Natural killer cell (primary cell): ENCODE measurements around the gene GPR55. TPM values are rescaled to one million over a fixed set of nuclear protein-coding genes. Genes with fewer than 3 reads are reported as not detected.
"Not testable (repeated sequence)": the region's sequence is repeated elsewhere in the genome, so short reads cannot be mapped to it uniquely, and the experiment has no call there.

ENCODE experiments used
- ATAC-seq, 3 donors: fragments of 150-1000 bp in 2 of 3; fragments of 200-7000 bp in 1 of 3; cut with Tn5 transposase; 1 replicate in 1 of 3; 2 replicates in 2 of 3; pipeline ENCODE4 v1.10.0; 2021; ENCODE audit warnings: mild to moderate bottlenecking in 2 of 3, moderate library complexity in 2 of 3
- DNase-seq, 2 donors: peaks; one replicate each; pipeline versions ENCODE4 v3.0.0 to v3.0.0-alpha.2; 2013 to 2021; ENCODE audit warnings: mixed read lengths in 1 of 2
- H3K27ac ChIP-seq: one replicate; pipeline ENCODE4 v1.5.1; 2013; ENCODE audit warnings: mild to moderate bottlenecking, low read length
- H3K27me3 ChIP-seq: one replicate; pipeline ENCODE4 v1.6.1; 2013; ENCODE audit warnings: low read length; ENCODE audit not compliant: control insufficient read depth, insufficient read depth
- H3K36me3 ChIP-seq: one replicate; pipeline ENCODE4 v1.6.1; 2013; ENCODE audit warnings: low read length; ENCODE audit not compliant: control insufficient read depth, insufficient read depth
- H3K4me1 ChIP-seq: one replicate; pipeline ENCODE4 v1.6.1; 2013; ENCODE audit warnings: low read length; ENCODE audit not compliant: control insufficient read depth, insufficient read depth
- H3K4me3 ChIP-seq: one replicate; pipeline ENCODE4 v1.5.1; 2013; ENCODE audit warnings: low read length
- H3K9me3 ChIP-seq: one replicate; pipeline ENCODE4 v1.6.1; 2013; ENCODE audit warnings: low read length; ENCODE audit not compliant: control insufficient read depth, insufficient read depth
- H3K27ac Mint-ChIP-seq, 2 donors: one replicate each; pipeline ENCODE4 v1.8.0; 2022; ENCODE audit warnings: mild to moderate bottlenecking in 2 of 2, mixed read lengths in 2 of 2, moderate library complexity in 1 of 2
- H3K27me3 Mint-ChIP-seq, 2 donors: one replicate each; pipeline ENCODE4 v1.8.0; 2022; ENCODE audit warnings: low read depth in 2 of 2, mixed read lengths in 2 of 2
- H3K36me3 Mint-ChIP-seq: one replicate; pipeline ENCODE4 v1.8.0; 2022; ENCODE audit warnings: mixed read lengths
- H3K4me1 Mint-ChIP-seq, 2 donors: one replicate each; pipeline ENCODE4 v1.8.0; 2022; ENCODE audit warnings: mixed read lengths in 2 of 2
- H3K4me3 Mint-ChIP-seq: one replicate; pipeline ENCODE4 v1.8.0; 2022; ENCODE audit warnings: mild to moderate bottlenecking, moderate library complexity, mixed read lengths
- H3K9me3 Mint-ChIP-seq, 2 donors: one replicate each; pipeline ENCODE4 v1.8.0; 2022; ENCODE audit warnings: mixed read lengths in 2 of 2
- WGBS: methylation state at CpG from one replicate; pipeline ENCODE4 v1.1.7; 2013; ENCODE audit warnings: missing lambda C conversion rate; ENCODE audit not compliant: insufficient coverage; 5-methylcytosine and 5-hydroxymethylcytosine counted together
- intact Hi-C: fragments of 100-400 bp; cut with micrococcal nuclease; formaldehyde crosslinking; loops from one replicate; pipeline ENCODE4 v1.14.2; 2022
- total RNA-seq, 4 donors: library from RNA; stranded (reverse); fragments of 120-200 nt in 1 of 4; gene quantifications; one replicate each; pipeline versions ENCODE4 v1.2.3 to v1.2.4, GENCODE V29; 2013 to 2022
- TF ChIP-seq, protein P1 (sequence below): fragments of 200-600 bp; IDR thresholded peaks from one replicate; pipeline ENCODE4 v1.8.0; 2022; ENCODE audit warnings: antibody characterized with exemption

The GPR55 gene
- total RNA-seq, 3 donors from 2014 or later (not counting 1 experiment from before 2014, with no cell fraction given) = 0.09 to 1.1 (median 0.40) TPM

- Histone ChIP-seq H3K36me3 (no peaks in the 10 kb centered on the region), H3K4me1 (peaks cover 20% of the 10 kb centered on the region), H3K27me3 (no peaks in the 10 kb centered on the region), H3K27ac (no peak overlapping the region), H3K4me3 (no peak overlapping the region), H3K9me3 (peaks cover 19% of the 10 kb centered on the region)
- no peak overlapping the region for H3K27ac Mint-ChIP-seq
- no peaks in the 10 kb centered on the region for H3K36me3 Mint-ChIP-seq
- DNase-seq (no peak), ATAC-seq (no peak)
- H3K4me3 Mint-ChIP-seq = no peak overlapping the region
- TF ChIP-seq, protein P1, sequence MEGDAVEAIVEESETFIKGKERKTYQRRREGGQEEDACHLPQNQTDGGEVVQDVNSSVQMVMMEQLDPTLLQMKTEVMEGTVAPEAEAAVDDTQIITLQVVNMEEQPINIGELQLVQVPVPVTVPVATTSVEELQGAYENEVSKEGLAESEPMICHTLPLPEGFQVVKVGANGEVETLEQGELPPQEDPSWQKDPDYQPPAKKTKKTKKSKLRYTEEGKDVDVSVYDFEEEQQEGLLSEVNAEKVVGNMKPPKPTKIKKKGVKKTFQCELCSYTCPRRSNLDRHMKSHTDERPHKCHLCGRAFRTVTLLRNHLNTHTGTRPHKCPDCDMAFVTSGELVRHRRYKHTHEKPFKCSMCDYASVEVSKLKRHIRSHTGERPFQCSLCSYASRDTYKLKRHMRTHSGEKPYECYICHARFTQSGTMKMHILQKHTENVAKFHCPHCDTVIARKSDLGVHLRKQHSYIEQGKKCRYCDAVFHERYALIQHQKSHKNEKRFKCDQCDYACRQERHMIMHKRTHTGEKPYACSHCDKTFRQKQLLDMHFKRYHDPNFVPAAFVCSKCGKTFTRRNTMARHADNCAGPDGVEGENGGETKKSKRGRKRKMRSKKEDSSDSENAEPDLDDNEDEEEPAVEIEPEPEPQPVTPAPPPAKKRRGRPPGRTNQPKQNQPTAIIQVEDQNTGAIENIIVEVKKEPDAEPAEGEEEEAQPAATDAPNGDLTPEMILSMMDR = no peak
- WGBS = 94% methylated on average over 12 of the region's 12 CpGs
- peaks cover 4 to 5% of the 10 kb centered on the region in 2 donors for H3K9me3 Mint-ChIP-seq
- intact Hi-C loops = no loop called here
- H3K4me1 Mint-ChIP-seq = peaks cover 3 to 25% of the 10 kb centered on the region in 2 donors
- peaks cover 17 to 18% of the 10 kb centered on the region in 2 donors for H3K27me3 Mint-ChIP-seq
Observed at GRCh38 chr2:230938516-230939065, 13.5 kb upstream of the GPR55 start.

DNA sequence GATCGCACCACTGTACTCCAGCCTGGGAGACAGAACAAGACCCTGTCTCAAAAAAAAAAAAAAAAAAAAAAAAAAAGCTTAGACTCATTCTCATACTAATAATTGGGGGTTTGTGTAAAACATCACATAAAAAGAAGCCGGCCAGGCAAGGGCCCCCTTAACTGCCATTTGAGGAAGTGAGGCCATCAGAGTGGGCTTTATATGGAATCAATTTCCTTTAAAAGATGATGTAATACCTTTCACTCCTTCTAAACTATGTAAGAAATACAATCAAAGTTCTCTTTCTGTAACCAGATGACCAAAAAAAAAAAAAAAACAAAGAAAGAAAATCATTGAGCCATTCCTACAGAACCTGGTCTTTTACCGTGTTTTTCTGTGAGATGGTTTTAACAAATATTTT, 13.1 kb upstream of the GPR55 start:
- Mint-ChIP-seq H3K36me3 (no peaks in the 10 kb centered on the region), H3K27me3 (peaks cover 15 to 20% of the 10 kb centered on the region in 2 donors), H3K4me1 (peaks cover 5 to 25% of the 10 kb centered on the region in 2 donors), H3K27ac (no peak overlapping the region), H3K4me3 (no peak overlapping the region), H3K9me3 (peaks cover 4 to 5% of the 10 kb centered on the region in 2 donors)
- Histone ChIP-seq H3K4me3 (no peak overlapping the region), H3K4me1 (peaks cover 20% of the 10 kb centered on the region), H3K36me3 (no peaks in the 10 kb centered on the region), H3K27me3 (no peaks in the 10 kb centered on the region), H3K27ac (no peak overlapping the region), H3K9me3 (peaks cover 19% of the 10 kb centered on the region)
- no peak for ATAC-seq
- DNase-seq = no peak
- 100% methylated on average over 1 of the region's 3 CpGs for WGBS
- TF ChIP-seq, protein P1 = no peak
- intact Hi-C loops = no loop called here

DNA sequence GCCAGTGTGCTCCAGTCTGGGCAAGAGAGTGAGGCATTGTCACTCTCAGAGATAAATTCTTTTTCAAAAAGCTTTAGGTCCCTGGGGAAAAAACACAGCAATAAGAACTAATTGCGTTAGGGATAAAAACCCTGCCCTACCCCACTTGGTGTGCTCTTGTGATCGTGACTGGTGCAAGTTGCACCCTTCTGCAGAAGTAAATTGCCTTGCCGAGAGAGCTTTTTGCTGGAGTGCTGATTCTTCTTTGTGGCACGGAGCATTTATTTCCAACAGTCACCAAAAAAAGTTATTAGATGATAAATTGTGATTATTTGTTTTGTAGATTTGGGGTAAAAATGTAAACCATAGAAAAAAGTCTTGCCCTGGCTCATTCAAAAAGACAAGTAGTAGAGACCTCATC, 12.3 kb upstream of the GPR55 start:
- Mint-ChIP-seq H3K27me3 (peaks cover 15 to 22% of the 10 kb centered on the region in 2 donors), H3K27ac (no peak overlapping the region), H3K4me1 (peaks cover 13 to 26% of the 10 kb centered on the region in 2 donors), H3K4me3 (no peak overlapping the region), H3K36me3 (no peaks in the 10 kb centered on the region), H3K9me3 (peaks cover 4 to 5% of the 10 kb centered on the region in 2 donors)
- intact Hi-C loops = no loop called here
- Histone ChIP-seq H3K4me3 (no peak overlapping the region), H3K4me1 (peaks cover 25% of the 10 kb centered on the region), H3K36me3 (no peaks in the 10 kb centered on the region), H3K9me3 (peaks cover 19% of the 10 kb centered on the region), H3K27me3 (no peaks in the 10 kb centered on the region), H3K27ac (no peak overlapping the region)
- no peak for DNase-seq
- TF ChIP-seq, protein P1 = no peak
- WGBS = 87% methylated on average over 3 of the region's 4 CpGs
- ATAC-seq = no peak

DNA sequence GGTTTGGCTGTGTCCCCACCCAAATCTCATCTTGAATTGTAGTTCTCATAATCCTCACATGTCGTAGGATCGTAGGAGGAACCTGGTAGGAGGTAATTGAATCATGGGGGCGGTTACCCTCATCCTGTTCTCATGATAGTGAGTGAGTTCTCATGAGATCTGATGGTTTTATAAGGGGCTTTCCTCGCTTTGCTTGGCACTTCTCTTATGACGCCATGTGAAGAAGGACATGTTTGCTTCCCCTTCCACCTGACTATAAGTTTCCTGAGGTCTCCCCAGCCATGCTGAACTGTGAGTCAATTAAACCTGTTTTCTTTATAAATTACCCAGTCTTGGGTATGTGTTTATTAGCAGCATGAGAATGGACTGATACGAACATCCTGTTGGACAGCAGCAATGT, 11.2 kb upstream of the GPR55 start:
- H3K36me3 ChIP-seq, ATAC-seq, H3K9me3 Mint-ChIP-seq, intact Hi-C loops, H3K27ac Mint-ChIP-seq, H3K27ac ChIP-seq, DNase-seq, H3K4me3 ChIP-seq, H3K4me3 Mint-ChIP-seq, H3K27me3 ChIP-seq, H3K36me3 Mint-ChIP-seq: not testable (repeated sequence)
- Mint-ChIP-seq H3K27me3 (peaks cover 17 to 25% of the 10 kb centered on the region in 2 donors), H3K4me1 (peaks cover 24 to 31% of the 10 kb centered on the region in 2 donors)
- Histone ChIP-seq H3K9me3 (peaks cover 19% of the 10 kb centered on the region), H3K4me1 (peaks cover 35% of the 10 kb centered on the region)
- WGBS = 90% methylated on average over 4 of the region's 6 CpGs
